Measurements from ENCODE around the gene CRNKL1.

- TF ChIP-seq CTCF (conservative IDR thresholded peaks at IDR 0.05 in 1 of 2, IDR thresholded peaks at IDR 0.05 in 1 of 2; ENCODE audit: extremely low read depth in 1 of 2, insufficient read depth in 1 of 2, low read depth in 1 of 2, low read length in 2 of 2) (no peak), EZH2 (IDR thresholded peaks at IDR 0.05; ENCODE audit: borderline replicate concordance, low read length) (no peak)
Measured at GRCh38 chr20:19996917-19997316, 55.3 kb downstream of the CRNKL1 start.
